ENCODE measurements around the gene SESN2.

The SESN2 gene

GRCh38 chr1:28249866-28250295, 9.4 kb upstream of the SESN2 start:
- DNase-seq: no peak

- peak in 2 of 5 experiments; percentile 70 to 96 for DNase-seq
Observed at GRCh38 chr1:28256197-28256827, 3.0 kb upstream of the SESN2 start.

- DNase-seq: no peak
Observed at GRCh38 chr1:28257736-28258135, 1.6 kb upstream of the SESN2 start.

DNA sequence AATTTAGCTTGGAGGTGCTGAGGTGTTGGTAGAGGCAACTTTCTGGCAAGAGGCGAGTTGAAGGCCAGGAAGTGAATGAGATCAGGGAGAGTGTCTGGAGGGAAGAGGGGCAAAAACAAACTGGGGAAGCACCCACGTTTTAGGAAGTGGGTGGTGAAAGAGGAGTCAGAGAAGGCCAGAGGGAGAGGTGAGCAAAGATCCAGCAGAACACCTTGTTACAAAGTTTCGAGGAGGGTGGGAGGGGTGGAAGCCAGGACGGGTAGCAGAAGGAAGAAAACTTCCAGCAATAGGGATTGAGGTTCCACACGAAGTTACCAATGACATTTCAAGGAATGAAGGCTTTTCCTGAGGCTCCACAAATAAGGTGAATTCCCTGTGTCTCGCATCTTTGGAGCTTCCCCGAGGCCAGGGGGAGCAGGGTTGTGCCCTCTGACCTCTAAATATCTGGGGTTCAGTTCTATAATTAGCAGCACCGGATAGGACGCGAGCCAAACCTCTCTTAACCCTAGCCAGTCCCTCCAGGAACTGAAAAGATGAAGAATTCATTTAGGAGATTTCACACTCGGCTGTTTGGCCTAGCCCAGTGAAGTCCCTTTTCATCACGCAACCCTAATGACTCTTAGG, 578 bp upstream of the SESN2 start:
- no peak for DNase-seq

GRCh38 chr1:28259934-28260802, 850 bp downstream of the SESN2 start:
- DNase-seq: peak in 2 of 5 experiments; percentile 14 to 46

GRCh38 chr1:28260803-28261174, 1.5 kb downstream of the SESN2 start:
- DNase-seq: no peak

DNA sequence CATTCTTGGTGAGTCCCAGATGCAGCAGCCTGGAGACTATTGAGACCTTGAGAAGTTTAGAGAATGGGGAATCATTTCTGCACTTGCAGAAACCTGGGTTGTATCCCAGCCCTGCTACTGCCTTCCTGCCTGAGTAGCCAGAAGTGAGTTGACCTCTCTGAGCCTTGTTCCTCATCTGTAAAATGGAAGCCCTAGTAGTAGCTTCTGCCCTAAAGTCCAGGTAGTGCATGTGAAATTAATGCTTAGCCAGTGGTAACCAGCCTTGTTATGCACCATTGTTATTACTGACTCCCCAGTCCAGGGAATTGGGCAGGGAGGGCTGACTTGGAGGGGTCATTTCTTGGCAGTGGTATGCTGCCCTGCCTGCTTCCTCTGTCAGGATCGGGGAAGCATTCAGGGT, 5.6 kb downstream of the SESN2 start:
- DNase-seq: no peak

GRCh38 chr1:28265577-28265976, 6.3 kb downstream of the SESN2 start:
- no peak for DNase-seq

- DNase-seq: no peak
Observed at GRCh38 chr1:28266920-28267322, 7.6 kb downstream of the SESN2 start.

GRCh38 chr1:28267633-28268032, 8.3 kb downstream of the SESN2 start:
- no peak for DNase-seq

GRCh38 chr1:28269529-28269928, 10.2 kb downstream of the SESN2 start:
- no peak for DNase-seq

GRCh38 chr1:28272215-28272852, 13.0 kb downstream of the SESN2 start:
- DNase-seq: no peak

DNA sequence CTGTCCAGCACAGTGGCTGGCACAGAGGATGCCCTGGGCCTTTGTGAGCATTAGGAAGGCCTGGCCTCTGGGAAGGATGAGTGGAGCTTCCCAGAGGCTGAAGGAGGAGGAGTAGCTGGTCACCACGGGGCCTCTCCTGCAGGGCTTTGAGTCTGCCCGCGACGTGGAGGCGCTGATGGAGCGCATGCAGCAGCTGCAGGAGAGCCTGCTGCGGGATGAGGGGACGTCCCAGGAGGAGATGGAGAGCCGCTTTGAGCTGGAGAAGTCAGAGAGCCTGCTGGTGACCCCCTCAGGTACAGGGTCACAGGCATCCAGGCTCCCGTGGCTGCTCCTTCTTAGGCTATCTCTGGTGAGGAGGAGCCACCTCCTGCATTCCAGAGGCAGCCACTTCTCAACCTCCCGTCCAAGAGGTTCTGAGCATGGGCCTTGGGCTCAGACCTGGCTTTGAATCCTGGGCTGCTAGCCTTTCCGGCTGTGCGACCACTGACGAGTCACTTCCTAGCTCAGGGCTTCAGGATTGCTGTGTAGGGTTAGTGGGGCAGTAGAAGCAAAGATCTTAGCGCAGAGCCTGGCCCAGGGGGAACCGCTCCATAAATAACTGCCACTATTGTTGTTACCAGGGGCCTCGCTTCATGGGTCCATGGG, 14.0 kb downstream of the SESN2 start:
- no peak for DNase-seq

GRCh38 chr1:28278763-28279162, 19.4 kb downstream of the SESN2 start:
- DNase-seq: no peak

GRCh38 chr1:28279721-28280120, 20.4 kb downstream of the SESN2 start:
- DNase-seq: no peak

DNA sequence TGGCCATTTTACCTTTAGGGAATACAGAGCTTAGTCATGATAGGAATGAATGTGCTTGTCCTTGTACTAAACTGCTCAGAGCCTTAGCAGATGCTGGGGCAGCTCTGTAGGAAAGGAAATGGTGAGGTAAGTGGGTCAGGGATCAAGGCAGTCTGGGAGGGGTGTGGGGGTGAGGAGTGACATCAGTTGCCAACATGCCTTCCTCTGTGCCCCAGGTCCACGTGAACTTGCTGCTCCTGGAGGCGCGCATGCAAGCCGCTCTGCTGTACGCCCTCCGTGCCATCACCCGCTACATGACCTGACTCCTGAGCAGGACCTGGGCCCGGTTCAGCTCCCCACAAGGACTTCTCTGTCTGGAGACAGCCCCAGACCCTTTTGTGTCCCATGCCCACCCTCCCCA, 21.2 kb downstream of the SESN2 start:
- peak in 1 of 5 experiments; percentile 37 for DNase-seq

- DNase-seq: no peak
Observed at GRCh38 chr1:28280977-28281381, 21.7 kb downstream of the SESN2 start.

GRCh38 chr1:28281608-28282425, 22.5 kb downstream of the SESN2 start:
- no peak for DNase-seq

DNA sequence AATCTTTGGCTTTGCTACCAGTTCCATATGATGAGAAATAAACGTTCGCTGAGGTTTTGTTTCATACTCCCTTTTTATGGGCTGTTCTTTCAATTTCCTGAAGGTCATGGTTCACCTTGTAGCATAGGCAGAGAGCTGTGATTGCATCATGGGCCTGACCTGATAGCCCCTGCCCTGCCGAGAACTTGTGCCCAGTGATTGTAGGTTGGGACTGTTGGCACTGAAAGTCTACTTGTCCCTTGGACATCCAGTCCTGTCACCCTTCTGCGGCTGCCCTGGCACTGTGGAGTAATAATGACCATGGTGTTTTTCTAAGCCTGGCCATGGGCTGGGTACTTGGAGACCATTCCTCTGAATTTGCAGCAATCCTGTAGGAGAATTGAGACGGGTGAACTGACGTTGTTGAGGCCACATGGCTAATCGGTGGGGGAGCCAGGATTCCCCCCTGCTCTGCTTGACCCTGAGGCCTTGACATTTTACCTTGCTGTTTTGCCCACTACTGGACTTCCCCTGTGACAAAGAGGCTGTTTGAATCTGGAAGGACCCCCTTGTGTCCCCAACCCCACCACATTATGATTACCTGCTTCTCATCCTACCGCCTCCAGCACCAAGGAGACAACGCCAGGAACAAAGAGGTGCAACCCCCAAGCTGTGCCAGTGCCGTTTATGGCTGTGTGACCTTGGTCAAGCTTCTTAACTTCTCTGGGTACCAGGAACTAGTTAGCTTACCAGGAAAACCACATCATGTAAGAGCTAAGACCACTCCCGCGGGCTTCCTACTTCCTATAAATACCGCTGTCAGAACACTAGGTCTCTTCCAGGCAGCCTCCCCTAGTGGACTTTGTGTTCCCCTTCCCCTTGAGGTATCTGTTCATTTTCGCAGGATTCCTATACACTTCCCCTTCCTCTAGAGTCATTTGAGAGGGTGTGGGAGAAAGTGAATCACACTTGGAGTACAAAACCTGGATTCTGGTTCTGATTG, 23.4 kb downstream of the SESN2 start:
- DNase-seq: no peak

DNA sequence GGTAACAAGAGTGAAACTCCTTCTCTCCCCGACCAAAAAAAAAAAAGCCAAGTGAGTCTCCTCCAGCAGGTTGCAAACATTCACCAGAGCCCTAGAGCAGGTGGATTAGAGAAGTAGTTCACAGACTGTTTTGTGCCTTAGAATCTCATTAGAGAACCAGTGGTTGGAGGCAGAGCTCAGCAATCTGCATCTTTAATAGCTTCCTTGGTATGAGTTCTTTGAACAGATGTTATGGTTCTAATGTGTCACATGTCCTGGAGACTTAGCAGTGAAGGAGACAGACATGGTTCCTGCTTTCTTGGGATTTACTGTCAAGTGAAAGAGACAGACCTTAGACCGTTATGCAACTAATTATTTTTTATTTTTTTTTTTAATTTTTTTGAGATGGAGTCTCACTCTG, 26.8 kb downstream of the SESN2 start:
- DNase-seq: no peak

GRCh38 chr1:28288487-28288886, 29.2 kb downstream of the SESN2 start:
- no peak for DNase-seq
